ENCODE measurements around the gene TAF5.
"Not testable (repeated sequence)": the region's sequence is repeated elsewhere in the genome, so short reads cannot be mapped to it uniquely, and the experiment has no call there.

Gene TAF5

GRCh38 chr10:103367782-103368518 is at the start of gene TAF5:
Gene TAF5 (plus strand): TSS chr10:103367976. CDS start chr10:103367990, 14 bp downstream.
- peak; percentile 90 for DNase-seq

- DNase-seq, result no peak
Measured at GRCh38 chr10:103327906-103328305, 39.9 kb upstream of the TAF5 start.

- DNase-seq, result peak; percentile 5
Measured at GRCh38 chr10:103333934-103334520, 33.7 kb upstream of the TAF5 start.

GRCh38 chr10:103334567-103334966 is 33.2 kb upstream of the TAF5 start:
- no peak for DNase-seq

GRCh38 chr10:103336370-103336769 is 31.4 kb upstream of the TAF5 start:
- DNase-seq, result no peak

- DNase-seq, result no peak
Measured at GRCh38 chr10:103350175-103350516, 17.6 kb upstream of the TAF5 start.

- peak; percentile 56 for DNase-seq
Measured at GRCh38 chr10:103350517-103351260, 17.1 kb upstream of the TAF5 start, which contains the start of gene PCGF6. Gene PCGF6 (minus strand): TSS chr10:103351140. CDS start chr10:103351066, 74 bp downstream.

- no peak for DNase-seq
Measured at GRCh38 chr10:103353281-103353680, 14.5 kb upstream of the TAF5 start.

GRCh38 chr10:103354567-103354966 is 13.2 kb upstream of the TAF5 start:
- not testable (repeated sequence) for DNase-seq

GRCh38 chr10:103355906-103356599 is 11.7 kb upstream of the TAF5 start:
- DNase-seq, result no peak

- not testable (repeated sequence) for DNase-seq
Measured at GRCh38 chr10:103359493-103359892, 8.3 kb upstream of the TAF5 start.

GRCh38 chr10:103360791-103361190 is 7.0 kb upstream of the TAF5 start:
- DNase-seq, result not testable (repeated sequence)

GRCh38 chr10:103367379-103367781 is 396 bp upstream of the TAF5 start:
- DNase-seq, result no peak

GRCh38 chr10:103373544-103373943 is 5.8 kb downstream of the TAF5 start:
- DNase-seq, result no peak

GRCh38 chr10:103374263-103374662 is 6.5 kb downstream of the TAF5 start:
- DNase-seq, result no peak

GRCh38 chr10:103382769-103383168 is 15.0 kb downstream of the TAF5 start:
- DNase-seq, result no peak

GRCh38 chr10:103394180-103394579 is 26.4 kb downstream of the TAF5 start:
- DNase-seq, result no peak

GRCh38 chr10:103395754-103396066 is 27.9 kb downstream of the TAF5 start:
- DNase-seq, result no peak

GRCh38 chr10:103396067-103396788 is 28.5 kb downstream of the TAF5 start, which contains the start of the genes ATP5MK and PDCD11:
Gene ATP5MK (minus strand): TSS chr10:103396475. CDS start chr10:103392457, 4,018 bp downstream.
Gene PDCD11 (plus strand): TSS chr10:103396626. CDS start chr10:103398427, 1,801 bp downstream.
- DNase-seq, result peak; percentile 91

- DNase-seq, result no peak
Measured at GRCh38 chr10:103396789-103397087, 29.0 kb downstream of the TAF5 start.

- no peak for DNase-seq
Measured at GRCh38 chr10:103397191-103397825, 29.5 kb downstream of the TAF5 start.

- no peak for DNase-seq
Measured at GRCh38 chr10:103413564-103413963, 45.8 kb downstream of the TAF5 start.

Measured in NCI-H2227 treated with DMSO at 0.1 percent for 48 hours (cell line).